Stimulated activated CD4-positive, alpha-beta T cell treated with anti-CD3 and anti-CD28 coated beads, Interleukin-1b, Interleukin-23, amount 100 ng/mL, for 24 hours (primary cell): ENCODE measurements around the gene GIMAP1.

ENCODE experiments used
- DNase-seq, 4 experiments: peaks; one replicate each; pipeline ENCODE4 v3.0.0-alpha.2; 2020; ENCODE audit warnings: low read depth in 4 of 4, low spot score in 1 of 4

The GIMAP1 gene

GRCh38 chr7:150721970-150722373 lies 5.6 kb downstream of the GIMAP1 start:
- DNase-seq = no peak

DNA sequence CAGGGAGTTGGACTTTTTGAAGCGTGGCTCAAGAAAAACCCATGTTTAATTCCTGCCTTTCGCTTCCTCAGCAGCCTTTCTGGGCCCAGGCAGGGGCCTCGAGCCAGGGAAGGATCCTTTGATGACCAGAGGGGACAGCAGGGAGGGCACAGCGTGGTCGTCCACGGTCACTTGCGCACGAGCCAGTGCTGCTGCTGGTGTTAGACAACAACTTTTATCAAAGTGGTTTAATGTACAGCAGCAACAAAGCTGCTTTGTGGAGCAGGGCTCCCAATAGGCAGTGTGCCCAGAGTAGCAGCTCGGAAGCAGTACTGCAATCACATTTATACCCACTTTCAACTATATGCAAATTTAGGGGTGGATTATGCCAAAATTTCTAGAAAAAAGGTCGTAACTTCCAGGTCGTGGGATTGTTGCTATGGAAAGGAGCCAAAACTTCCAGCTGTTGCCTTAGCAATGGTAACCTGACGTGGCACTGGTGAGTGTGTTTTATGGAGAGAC lies 6.1 kb downstream of the GIMAP1 start:
- no peak for DNase-seq

- no peak for DNase-seq
These were observed 7.1 kb downstream of the GIMAP1 start for GRCh38 chr7:150723467-150723866.

DNA sequence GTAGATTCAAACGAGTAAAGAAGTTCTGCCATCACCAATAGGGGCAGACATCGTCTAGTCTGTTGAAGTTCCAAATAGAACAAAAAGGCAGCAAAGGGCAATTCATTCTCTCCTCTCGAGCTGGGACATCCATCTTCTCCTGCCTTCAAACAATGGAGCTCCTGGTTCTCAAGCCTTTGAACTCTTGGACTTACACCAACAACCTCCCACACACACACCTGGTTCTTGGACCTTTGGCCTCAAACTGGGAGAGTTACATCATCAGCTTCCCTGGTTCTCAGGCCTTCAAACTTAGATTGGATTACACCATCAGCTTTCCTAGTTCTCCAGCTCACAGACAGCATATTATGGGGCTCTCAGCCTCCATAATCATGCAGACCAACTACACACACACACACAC lies 11.0 kb downstream of the GIMAP1 start:
- no peak for DNase-seq

DNA sequence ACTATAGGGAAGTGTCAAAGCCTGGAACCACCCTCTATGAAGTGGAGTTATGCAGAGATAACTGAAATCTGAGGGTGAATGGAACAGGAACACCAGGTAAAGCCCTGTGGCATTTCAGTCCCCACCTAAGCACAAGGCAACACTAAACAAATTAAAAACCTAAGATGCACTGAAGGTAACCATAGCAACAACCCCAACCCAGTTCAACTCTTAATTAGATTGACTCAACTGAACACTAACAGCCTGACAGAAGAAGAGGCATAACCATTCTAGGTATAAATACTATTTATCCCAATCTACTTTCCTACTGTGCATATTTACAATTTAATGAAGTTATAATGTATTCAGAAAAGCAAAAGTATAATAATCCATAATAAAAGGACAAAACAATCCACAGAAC lies 11.6 kb downstream of the GIMAP1 start:
- DNase-seq = no peak

GRCh38 chr7:150728609-150729008 lies 12.2 kb downstream of the GIMAP1 start:
- no peak for DNase-seq

DNA sequence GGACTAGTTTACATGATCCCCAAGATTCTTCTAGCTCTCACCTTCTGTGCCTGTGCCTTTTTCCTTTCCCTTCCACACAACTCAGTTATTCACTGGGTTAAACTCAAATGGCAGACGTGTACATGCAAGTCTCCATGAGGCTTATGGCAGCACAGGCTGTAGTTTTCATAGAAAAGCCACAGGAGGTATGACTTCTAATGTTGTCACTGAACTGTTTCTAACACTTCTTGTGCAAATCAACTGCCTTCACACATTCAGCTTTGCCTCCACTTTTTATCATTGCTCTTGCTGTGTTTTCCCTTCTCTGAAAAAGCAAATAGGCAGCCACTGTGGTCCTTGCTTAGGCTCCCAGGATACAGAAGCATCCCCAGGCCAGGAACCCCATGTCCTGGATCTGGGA lies 15.5 kb downstream of the GIMAP1 start:
- DNase-seq = no peak

- DNase-seq = no peak
These were observed 16.5 kb downstream of the GIMAP1 start for GRCh38 chr7:150732786-150733481.

- DNase-seq = no peak
These were observed 17.2 kb downstream of the GIMAP1 start for GRCh38 chr7:150733482-150734095.

GRCh38 chr7:150734254-150734653 lies 17.8 kb downstream of the GIMAP1 start:
- DNase-seq = no peak

DNA sequence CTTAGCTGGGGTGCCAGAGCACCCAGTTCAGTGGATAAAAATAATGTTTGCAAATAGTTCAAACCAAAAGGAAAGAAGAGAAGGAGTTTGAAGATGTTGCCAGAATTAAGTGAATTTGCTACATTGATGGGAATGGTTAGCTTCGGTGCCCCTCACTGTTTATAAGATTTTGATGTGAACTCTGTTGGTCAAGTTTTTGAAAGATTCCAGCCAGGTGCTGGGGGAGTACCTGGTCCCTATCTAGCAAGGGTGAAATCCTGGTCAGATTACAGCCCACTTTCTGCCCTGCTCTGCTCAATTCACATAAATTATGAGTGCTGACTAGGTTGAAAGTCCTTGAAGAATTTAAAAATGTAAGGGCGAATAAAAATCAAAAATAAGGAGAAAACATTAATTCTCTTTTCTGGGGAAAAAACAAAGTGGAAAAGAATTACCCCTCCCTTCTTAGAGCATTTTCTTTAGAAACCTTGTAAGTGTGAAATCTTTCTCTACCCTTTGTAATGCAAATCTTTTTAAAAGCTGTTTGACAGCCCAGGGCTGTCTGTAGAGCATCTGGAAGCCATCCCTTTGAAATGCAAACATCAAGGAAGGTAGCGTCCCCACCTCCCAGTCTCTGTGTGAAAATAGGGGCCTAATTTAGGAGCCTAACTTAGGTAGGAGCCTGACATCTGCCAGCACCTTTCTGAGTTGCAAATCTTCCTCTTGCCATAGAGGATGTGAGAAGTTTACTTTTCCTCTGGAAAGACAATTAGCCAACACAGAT lies 19.4 kb downstream of the GIMAP1 start:
- DNase-seq = no peak

GRCh38 chr7:150736864-150737263 lies 20.5 kb downstream of the GIMAP1 start:
- DNase-seq = no peak

- no peak for DNase-seq
These were observed 21.0 kb downstream of the GIMAP1 start, which contains the start of gene GIMAP5 for GRCh38 chr7:150737265-150738055. Gene GIMAP5 (plus strand): TSS chr7:150737418. CDS start chr7:150740885, 3,467 bp downstream.

DNA sequence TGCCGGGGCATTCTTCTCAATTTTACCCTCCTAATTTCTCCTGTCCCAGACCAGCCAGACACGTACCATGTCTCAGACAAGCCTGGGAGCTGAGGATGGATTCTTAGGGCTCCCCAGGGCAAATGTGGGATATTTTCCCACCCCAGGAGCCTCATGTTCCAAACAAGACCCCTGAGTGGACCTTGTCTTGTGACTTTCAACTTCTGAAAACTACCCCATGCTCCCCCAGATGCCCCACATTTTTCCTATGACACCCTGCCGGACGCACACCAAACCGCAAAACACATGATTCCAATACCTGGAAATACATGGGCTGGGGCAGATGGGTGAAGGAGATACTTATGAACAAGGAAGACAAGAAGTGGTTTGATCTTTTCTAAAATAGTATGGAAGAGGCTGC lies 21.7 kb downstream of the GIMAP1 start:
- no peak for DNase-seq

DNA sequence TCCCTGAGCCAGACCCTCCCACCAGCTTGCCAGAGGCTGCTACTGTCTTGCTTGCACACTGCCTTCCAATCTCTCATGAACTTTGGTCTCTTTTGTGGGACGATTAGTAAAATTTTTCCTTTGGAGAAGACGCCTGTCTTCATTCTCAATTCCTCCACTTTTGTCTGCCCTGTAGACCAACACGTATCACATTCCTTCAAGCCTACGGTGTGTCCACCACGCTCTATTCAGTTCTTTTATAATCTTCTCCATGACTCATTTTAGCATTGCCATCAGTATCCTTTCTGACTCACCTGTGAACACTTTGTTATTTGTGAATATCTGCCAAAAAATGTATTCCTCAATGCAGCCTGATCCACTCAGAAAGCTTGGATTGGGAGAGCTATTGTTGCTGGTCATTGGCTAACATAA lies 22.2 kb downstream of the GIMAP1 start:
- DNase-seq = no peak

DNA sequence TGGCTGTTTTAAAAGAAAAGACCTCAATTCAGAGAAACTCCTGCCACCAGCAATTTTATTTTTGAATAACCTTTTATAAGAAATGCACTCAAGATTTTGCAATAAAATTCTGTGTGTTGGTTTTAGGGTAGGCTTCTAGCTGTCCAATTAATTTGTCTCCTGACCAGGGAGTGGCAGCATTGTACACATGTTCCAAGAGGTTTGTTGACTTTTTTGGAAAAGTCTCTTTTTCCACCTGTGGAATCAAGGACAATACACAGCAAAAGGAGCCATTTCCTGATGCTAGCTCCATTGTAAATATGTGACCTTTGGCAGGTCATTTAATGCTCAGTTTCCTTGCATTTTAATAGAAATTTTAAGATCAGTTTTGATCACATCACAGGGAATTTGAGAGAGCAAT lies 22.6 kb downstream of the GIMAP1 start:
- no peak for DNase-seq

- no peak for DNase-seq
These were observed 23.6 kb downstream of the GIMAP1 start for GRCh38 chr7:150740053-150740452.

DNA sequence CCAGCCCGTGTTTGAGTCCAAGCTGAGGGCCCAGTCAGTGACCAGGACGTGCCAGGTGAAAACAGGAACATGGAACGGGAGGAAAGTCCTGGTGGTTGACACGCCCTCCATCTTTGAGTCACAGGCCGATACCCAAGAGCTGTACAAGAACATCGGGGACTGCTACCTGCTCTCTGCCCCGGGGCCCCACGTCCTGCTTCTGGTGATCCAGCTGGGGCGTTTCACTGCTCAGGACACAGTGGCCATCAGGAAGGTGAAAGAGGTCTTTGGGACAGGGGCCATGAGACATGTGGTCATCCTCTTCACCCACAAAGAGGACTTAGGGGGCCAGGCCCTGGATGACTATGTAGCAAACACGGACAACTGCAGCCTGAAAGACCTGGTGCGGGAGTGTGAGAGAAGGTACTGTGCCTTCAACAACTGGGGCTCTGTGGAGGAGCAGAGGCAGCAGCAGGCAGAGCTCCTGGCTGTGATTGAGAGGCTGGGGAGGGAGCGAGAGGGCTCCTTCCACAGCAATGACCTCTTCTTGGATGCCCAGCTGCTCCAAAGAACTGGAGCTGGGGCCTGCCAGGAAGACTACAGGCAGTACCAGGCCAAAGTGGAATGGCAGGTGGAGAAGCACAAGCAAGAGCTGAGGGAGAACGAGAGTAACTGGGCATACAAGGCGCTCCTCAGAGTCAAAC lies 26.0 kb downstream of the GIMAP1 start:
- DNase-seq = no peak

- no peak for DNase-seq
These were observed 27.7 kb downstream of the GIMAP1 start for GRCh38 chr7:150744041-150744656.

DNA sequence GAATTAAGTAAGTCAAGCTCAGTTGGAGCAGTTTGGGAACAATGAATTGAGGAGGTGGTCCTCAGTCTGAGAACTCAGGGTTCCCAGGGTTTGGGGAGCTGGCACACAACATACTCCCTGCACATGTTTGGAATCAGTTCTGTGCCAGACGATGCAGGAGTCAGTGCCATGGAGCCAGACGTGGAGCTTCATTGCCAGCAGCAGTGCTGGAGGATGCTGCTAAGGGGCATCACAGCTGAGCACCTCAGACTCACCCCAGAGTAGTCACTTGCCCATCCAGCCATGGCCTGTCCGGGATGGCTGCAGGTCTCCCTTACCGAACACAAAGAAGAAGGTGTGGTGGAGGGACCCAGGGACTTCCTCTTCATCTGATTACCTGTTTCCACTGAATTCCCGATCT lies 28.7 kb downstream of the GIMAP1 start:
- no peak for DNase-seq
